HEK293T (cell line): ENCODE results near the gene RPP38.

Source experiments
- CTCF ChIA-PET: fragments of 350-600 bp; formaldehyde crosslinking; extraction: SDS; loops from one replicate; lab custom pipeline; 2021; ENCODE audit warnings: antibody characterized with exemption, inconsistent platforms; lab: Yijun Ruan, JAX
- POLR2A ChIA-PET: fragments of 350-600 bp; formaldehyde crosslinking; extraction: SDS; loops from one replicate; lab custom pipeline; 2020; ENCODE audit warnings: antibody characterized with exemption, inconsistent platforms; lab: Yijun Ruan, JAX
- DNase-seq: peaks from one replicate; pipeline ENCODE4 v3.0.0; 2012; ENCODE audit warnings: mixed read lengths; ENCODE audit errors: extremely low spot score
- ARNT ChIP-seq: fragments of 450-650 bp; IDR thresholded peaks from 2 replicates; pipeline ENCODE4 v1.6.1; 2017; ENCODE audit warnings: mild to moderate bottlenecking
- BHLHE40 ChIP-seq: fragments of 450-650 bp; IDR thresholded peaks from 2 replicates; pipeline ENCODE4 v1.6.1; 2016; ENCODE audit warnings: mild to moderate bottlenecking, moderate library complexity, borderline replicate concordance
- CTBP1 ChIP-seq: fragments of 450-650 bp; IDR thresholded peaks from 2 replicates; pipeline ENCODE4 v1.6.1; 2016; ENCODE audit warnings: borderline replicate concordance
- ELF4 ChIP-seq: fragments of 450-650 bp; IDR thresholded peaks from 2 replicates; pipeline ENCODE4 v1.6.1; 2017; ENCODE audit warnings: antibody characterized with exemption
- FOXA1 ChIP-seq: fragments of 450-650 bp; IDR thresholded peaks from 2 replicates; pipeline ENCODE4 v1.6.1; 2016; ENCODE audit warnings: mild to moderate bottlenecking
- FOXK2 ChIP-seq: fragments of 450-650 bp; IDR thresholded peaks from 2 replicates; pipeline ENCODE4 v1.6.1; 2016; ENCODE audit warnings: mild to moderate bottlenecking
- FOXM1 ChIP-seq: fragments of 450-650 bp; IDR thresholded peaks from 2 replicates; pipeline ENCODE4 v1.6.1; 2017; ENCODE audit warnings: mild to moderate bottlenecking, borderline replicate concordance
- HDGF ChIP-seq: fragments of 450-650 bp; IDR thresholded peaks from 2 replicates; pipeline ENCODE4 v1.6.1; 2017; ENCODE audit warnings: antibody characterized with exemption, borderline replicate concordance
- L3MBTL2 ChIP-seq: fragments of 450-650 bp; conservative IDR thresholded peaks from 2 replicates; pipeline ENCODE4 v1.6.1; 2016; ENCODE audit warnings: mild to moderate bottlenecking
- LEF1 ChIP-seq: fragments of 450-650 bp; IDR thresholded peaks from 2 replicates; pipeline ENCODE4 v1.6.1; 2017; ENCODE audit warnings: mild to moderate bottlenecking, borderline replicate concordance
- NFRKB ChIP-seq: fragments of 450-650 bp; IDR thresholded peaks from 2 replicates; pipeline ENCODE4 v1.6.1; 2016; ENCODE audit warnings: mild to moderate bottlenecking, moderate library complexity
- SP1 ChIP-seq: fragments of 450-650 bp; IDR thresholded peaks from 2 replicates; pipeline ENCODE4 v1.6.1; 2017
- SUZ12 ChIP-seq: fragments of 450-650 bp; IDR thresholded peaks from 2 replicates; pipeline ENCODE4 v1.6.1; 2016; ENCODE audit warnings: mild to moderate bottlenecking
- TARDBP ChIP-seq: fragments of 450-650 bp; IDR thresholded peaks from 2 replicates; pipeline ENCODE4 v1.6.1; 2016
- ZNF384 ChIP-seq: fragments of 450-650 bp; IDR thresholded peaks from 2 replicates; pipeline ENCODE4 v1.6.1; 2016
- TF ChIP-seq, protein P1 (sequence below): fragments of 450-650 bp; IDR thresholded peaks from 2 replicates; pipeline ENCODE4 v1.6.1; 2016

Gene RPP38, protein sequence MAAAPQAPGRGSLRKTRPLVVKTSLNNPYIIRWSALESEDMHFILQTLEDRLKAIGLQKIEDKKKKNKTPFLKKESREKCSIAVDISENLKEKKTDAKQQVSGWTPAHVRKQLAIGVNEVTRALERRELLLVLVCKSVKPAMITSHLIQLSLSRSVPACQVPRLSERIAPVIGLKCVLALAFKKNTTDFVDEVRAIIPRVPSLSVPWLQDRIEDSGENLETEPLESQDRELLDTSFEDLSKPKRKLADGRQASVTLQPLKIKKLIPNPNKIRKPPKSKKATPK

DNA sequence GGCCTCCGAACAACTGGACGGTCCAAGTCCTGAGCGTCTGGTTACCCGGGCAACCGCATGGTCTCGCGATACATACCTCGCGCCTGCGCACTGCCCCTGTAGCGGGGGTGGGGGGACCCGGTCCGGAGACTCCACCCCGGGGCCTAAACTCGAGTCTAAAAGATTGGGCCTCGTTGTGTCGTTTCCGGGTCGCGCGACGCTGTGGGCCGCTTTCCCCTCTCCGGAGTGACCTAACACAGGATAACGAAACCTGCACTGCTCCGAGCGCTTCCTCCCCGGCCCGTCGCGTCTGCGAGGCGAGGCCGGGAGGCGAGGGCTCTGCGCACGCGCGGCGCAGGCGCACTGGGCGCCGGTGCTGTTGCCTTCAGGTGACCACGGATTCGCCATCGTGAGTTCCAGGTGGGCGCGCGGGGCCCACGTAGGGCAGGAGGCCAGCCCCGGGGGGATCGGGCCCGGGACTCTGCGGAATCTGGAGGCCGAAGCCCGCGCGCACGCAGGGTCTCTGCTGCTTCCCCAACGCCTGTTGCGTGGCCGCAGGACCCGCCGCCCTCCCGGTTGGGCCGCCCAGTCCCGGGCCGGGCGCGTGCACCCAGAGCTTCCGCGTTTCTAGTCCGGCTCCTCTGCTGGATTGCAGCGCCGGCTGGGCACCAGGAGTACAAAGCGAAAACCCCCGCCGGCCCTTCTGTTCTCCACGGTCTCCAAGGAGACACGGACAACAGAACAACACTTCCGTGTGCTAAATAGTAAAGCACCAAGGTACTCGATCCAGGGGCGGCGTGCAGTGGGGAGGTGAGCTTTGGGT lies at the start of gene RPP38:
Gene RPP38 (plus strand): TSS at position 345 of the 802 bp plus-strand sequence. CDS start 5,960 bp downstream, outside the sequence.
- peak; percentile 96 for DNase-seq
- ChIA-PET CTCF (no interaction called here), POLR2A (interaction anchor here (0.8 to 1.3 kb wide), 6 partner anchors 13 to 219 kb away, joined by 3 to 4 read pairs (median 3); partner anchors contain the start of genes MEIG1 and SUV39H2)
- TF ChIP-seq FOXK2 = no peak
- no peak for TF ChIP-seq ARNT
- TF ChIP-seq L3MBTL2 = peak; percentile 86
- no peak for TF ChIP-seq NFRKB
- TF ChIP-seq SP1 = no peak

DNA sequence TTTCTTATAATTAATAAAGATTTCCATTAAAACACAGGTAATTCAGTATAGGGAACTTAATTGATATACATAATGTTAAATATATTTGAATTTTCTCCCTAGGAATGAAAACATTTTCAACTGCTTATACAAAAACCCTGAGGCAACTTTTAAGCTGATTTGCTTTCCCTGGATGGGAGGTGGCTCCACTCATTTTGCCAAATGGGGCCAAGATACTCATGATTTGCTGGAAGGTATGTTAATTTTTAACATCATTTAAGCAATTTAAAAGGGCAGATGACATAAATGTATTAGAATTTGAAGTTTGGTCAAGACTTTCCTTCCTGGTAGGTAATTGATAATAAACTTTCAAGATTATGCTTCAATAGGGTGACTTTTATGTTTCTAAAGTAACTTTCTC lies 47.6 kb upstream of the RPP38 start:
- POLR2A ChIA-PET = no interaction called here
- DNase-seq = no peak
- TF ChIP-seq ARNT (no peak), L3MBTL2 (no peak), CTBP1 (no peak), ELF4 (no peak), FOXK2 (no peak), TARDBP (no peak), HDGF (no peak), BHLHE40 (no peak), LEF1 (no peak), SUZ12 (no peak), ZNF384 (no peak), FOXA1 (no peak), FOXM1 (no peak), NFRKB (no peak), SP1 (no peak)
- TF ChIP-seq, protein P1, sequence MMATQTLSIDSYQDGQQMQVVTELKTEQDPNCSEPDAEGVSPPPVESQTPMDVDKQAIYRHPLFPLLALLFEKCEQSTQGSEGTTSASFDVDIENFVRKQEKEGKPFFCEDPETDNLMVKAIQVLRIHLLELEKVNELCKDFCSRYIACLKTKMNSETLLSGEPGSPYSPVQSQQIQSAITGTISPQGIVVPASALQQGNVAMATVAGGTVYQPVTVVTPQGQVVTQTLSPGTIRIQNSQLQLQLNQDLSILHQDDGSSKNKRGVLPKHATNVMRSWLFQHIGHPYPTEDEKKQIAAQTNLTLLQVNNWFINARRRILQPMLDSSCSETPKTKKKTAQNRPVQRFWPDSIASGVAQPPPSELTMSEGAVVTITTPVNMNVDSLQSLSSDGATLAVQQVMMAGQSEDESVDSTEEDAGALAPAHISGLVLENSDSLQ = no peak
- CTCF ChIA-PET = no interaction called here

DNA sequence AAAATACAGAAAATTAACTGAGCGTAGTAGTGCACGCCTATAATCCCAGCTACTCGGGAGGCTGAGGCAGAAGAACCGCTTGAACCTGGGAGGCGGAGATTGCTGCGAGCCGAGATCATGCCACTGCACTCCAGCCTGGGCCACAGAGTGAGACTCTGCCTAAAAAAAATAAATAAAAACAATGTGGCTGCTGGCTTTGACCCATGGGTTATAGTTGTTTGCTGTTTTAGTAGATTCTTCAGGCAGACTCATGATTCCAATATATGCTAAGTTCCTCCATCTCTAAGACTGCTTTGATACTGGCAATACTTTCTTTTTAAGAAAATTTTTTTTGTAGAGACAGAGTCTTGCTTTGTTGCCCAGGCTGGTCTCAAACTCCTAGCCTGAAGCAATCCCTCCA lies 45.0 kb upstream of the RPP38 start:
- TF ChIP-seq BHLHE40 (no peak), L3MBTL2 (no peak), ZNF384 (no peak), ARNT (no peak), FOXK2 (no peak), HDGF (no peak), LEF1 (no peak), FOXA1 (no peak)
- ChIA-PET CTCF (no interaction called here), POLR2A (no interaction called here)
- no peak for DNase-seq

DNA sequence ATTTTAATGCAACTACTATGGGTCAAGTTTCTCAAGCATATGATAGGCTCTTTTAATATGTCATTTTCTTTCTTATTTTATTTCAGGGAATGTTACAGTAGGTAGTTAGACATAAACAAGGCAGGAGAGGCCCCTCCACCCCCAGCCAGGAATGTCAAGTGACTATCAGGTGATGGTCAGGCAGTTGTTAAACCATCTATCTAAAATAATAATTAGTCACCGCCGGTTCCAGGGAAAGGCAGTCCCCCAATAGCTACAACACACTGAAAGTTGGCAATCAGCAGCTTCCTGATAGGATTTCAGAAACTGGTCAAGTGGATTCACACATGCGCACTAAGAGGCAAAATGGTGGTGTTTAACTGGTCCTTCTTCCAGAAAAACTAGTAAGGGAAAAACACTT lies 44.1 kb upstream of the RPP38 start:
- POLR2A ChIA-PET = no interaction called here
- DNase-seq = no peak
- TF ChIP-seq ELF4 (no peak), CTBP1 (no peak), ZNF384 (no peak), TARDBP (no peak), BHLHE40 (no peak), HDGF (no peak), ARNT (no peak), LEF1 (no peak), FOXK2 (no peak)
- TF ChIP-seq, protein P1 = no peak
- CTCF ChIA-PET = no interaction called here

DNA sequence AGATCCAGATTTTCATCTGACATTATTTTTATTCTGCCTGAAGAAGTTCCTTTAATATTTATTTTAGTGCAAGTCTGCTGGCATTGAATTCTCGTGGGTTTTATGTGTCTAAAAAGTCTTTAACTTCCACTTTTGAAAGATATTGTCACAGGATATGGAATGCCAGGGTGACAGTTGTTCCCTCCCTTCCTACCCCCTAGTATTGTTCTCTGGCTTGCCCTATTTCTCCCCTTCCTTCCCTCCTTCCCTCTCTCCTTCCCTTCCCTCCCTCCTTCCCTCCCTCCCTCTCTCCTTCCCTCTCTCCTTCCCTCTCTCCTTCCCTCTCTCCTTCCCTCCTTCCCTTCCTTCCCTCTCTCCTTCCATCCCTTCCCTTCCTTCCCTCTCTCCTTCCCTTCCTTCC lies 38.5 kb upstream of the RPP38 start:
- ChIA-PET CTCF (no interaction called here), POLR2A (no interaction called here)
- TF ChIP-seq TARDBP = no peak
- TF ChIP-seq FOXK2 = no peak
- TF ChIP-seq HDGF = no peak
- no peak for TF ChIP-seq ZNF384
- TF ChIP-seq ELF4 = no peak
- TF ChIP-seq FOXA1 = no peak
- TF ChIP-seq SUZ12 = no peak
- no peak for TF ChIP-seq L3MBTL2
- no peak for TF ChIP-seq BHLHE40
- no peak for TF ChIP-seq SP1
- no peak for DNase-seq

DNA sequence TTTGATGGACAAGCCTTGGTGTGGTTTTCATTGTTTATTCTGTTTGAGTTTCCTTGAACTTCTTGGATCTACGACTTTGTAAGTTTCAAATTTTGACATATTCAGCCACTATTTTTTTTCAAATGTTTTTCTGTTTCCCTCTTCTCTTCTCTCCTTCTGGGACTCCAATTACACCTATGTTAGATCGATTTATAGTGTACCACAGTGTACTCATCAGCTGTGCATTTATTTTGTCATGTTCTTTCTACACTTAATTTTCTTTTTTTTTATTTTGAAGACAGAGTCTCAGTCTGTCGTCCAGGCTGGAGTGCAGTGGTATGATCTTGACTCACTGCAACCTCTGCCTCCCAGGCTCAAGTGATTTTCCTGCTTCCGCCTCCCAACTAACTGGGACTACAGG lies 37.2 kb upstream of the RPP38 start:
- no peak for TF ChIP-seq NFRKB
- TF ChIP-seq SUZ12 = no peak
- TF ChIP-seq ZNF384 = no peak
- no peak for TF ChIP-seq FOXK2
- ChIA-PET POLR2A (no interaction called here), CTCF (no interaction called here)
- no peak for DNase-seq

DNA sequence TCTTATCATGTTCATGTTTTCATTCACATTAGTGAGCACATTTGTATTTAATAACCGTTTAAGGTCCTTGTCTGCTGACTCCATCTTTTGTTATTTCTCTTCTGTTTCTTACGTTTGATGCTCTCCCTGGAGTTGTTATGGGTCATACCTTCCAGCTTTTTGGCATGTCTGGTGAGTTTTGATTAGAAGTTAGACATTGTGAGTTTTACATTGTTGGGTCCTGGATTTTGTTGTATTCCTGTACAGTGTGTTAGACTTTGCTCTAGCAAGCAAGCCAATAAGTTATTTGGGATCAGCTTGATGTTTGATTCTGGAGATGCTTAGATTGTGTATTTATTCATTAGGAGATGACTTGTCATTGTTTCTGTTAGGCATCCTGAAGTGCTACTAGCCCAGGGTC lies 36.5 kb upstream of the RPP38 start:
- CTCF ChIA-PET = no interaction called here
- POLR2A ChIA-PET = no interaction called here
- TF ChIP-seq HDGF (no peak), CTBP1 (no peak), L3MBTL2 (no peak), BHLHE40 (no peak), FOXM1 (no peak), TARDBP (no peak), ARNT (no peak), ELF4 (no peak), FOXA1 (no peak), SUZ12 (no peak), NFRKB (no peak), ZNF384 (no peak), LEF1 (no peak), FOXK2 (no peak), SP1 (no peak)
- TF ChIP-seq, protein P1 = no peak
- DNase-seq = no peak
